GM23338 (cell line): ENCODE results near the gene MKI67. TPM values are rescaled to one million over a fixed set of nuclear protein-coding genes. Genes with fewer than 3 reads are reported as not detected.

Source experiments
- ATAC-seq: fragments of 200-7000 bp; cut with Tn5 transposase; 3 replicates; pipeline ENCODE4 v1.9.1; 2020
- DNase-seq: peaks from one replicate; pipeline ENCODE4 v3.0.0-alpha.2; 2015; ENCODE audit warnings: low spot score
- H2AFZ ChIP-seq: fragments of 200-600 bp; sonication (generic); 2 replicates; pipeline ENCODE4 v1.8.0; 2016; ENCODE audit warnings: antibody characterized with exemption, mild to moderate bottlenecking, moderate library complexity
- H3F3A ChIP-seq: fragments of 200-600 bp; sonication (generic); replicated peaks from 2 replicates; pipeline ENCODE4 v1.8.0; 2017; ENCODE audit warnings: antibody characterized with exemption, mixed run types, low read depth
- H3K27ac ChIP-seq: fragments of 200-600 bp; sonication (generic); 2 replicates; pipeline ENCODE4 v1.6.1; 2016; ENCODE audit warnings: low read depth
- H3K27me3 ChIP-seq: fragments of 200-600 bp; sonication (generic); 2 replicates; pipeline ENCODE4 v1.8.0; 2016; ENCODE audit warnings: mild to moderate bottlenecking, mixed run types, moderate library complexity; ENCODE audit not compliant: insufficient read depth
- H3K36me3 ChIP-seq: fragments of 200-600 bp; sonication (generic); 2 replicates; pipeline ENCODE4 v1.8.0; 2016; ENCODE audit warnings: mild to moderate bottlenecking; ENCODE audit not compliant: insufficient read depth
- H3K4me1 ChIP-seq: fragments of 200-600 bp; sonication (generic); 2 replicates; pipeline ENCODE4 v1.8.0; 2016; ENCODE audit warnings: mild to moderate bottlenecking, moderate library complexity; ENCODE audit not compliant: insufficient read depth
- H3K4me2 ChIP-seq: fragments of 200-600 bp; sonication (generic); 2 replicates; pipeline ENCODE4 v1.7.1; 2017; ENCODE audit warnings: mixed run types
- H3K4me3 ChIP-seq: fragments of 200-600 bp; sonication (generic); 2 replicates; pipeline ENCODE4 v1.6.1; 2016; ENCODE audit warnings: mixed run types
- H3K79me2 ChIP-seq: fragments of 200-600 bp; sonication (generic); replicated peaks from 2 replicates; pipeline ENCODE4 v1.8.0; 2017; ENCODE audit warnings: mild to moderate bottlenecking; ENCODE audit not compliant: insufficient read depth
- H3K9me2 ChIP-seq: fragments of 200-600 bp; sonication (generic); 2 replicates; pipeline ENCODE4 v1.8.0; 2017; ENCODE audit not compliant: insufficient read depth
- H4K20me1 ChIP-seq: fragments of 200-600 bp; sonication (generic); replicated peaks from 2 replicates; pipeline ENCODE4 v1.8.0; 2017; ENCODE audit warnings: mild to moderate bottlenecking; ENCODE audit not compliant: insufficient read depth
- H3K27ac Mint-ChIP-seq: 2 replicates; pipeline ENCODE4 v1.8.0; 2020; ENCODE audit warnings: inconsistent platforms, mild to moderate bottlenecking, moderate library complexity, mixed read lengths
- H3K27me3 Mint-ChIP-seq: 3 replicates; pipeline ENCODE4 v1.8.0; 2022; ENCODE audit warnings: low read depth, mild to moderate bottlenecking, moderate library complexity, mixed read lengths, inconsistent platforms; ENCODE audit not compliant: insufficient read depth, poor library complexity
- H3K36me3 Mint-ChIP-seq: 3 replicates; pipeline ENCODE4 v1.8.0; 2021; ENCODE audit warnings: low read depth, mild to moderate bottlenecking, inconsistent platforms, moderate library complexity, mixed read lengths
- H3K4me1 Mint-ChIP-seq: 3 replicates; pipeline ENCODE4 v1.8.0; 2020; ENCODE audit warnings: mild to moderate bottlenecking, inconsistent platforms, mixed read lengths
- H3K4me3 Mint-ChIP-seq: 3 replicates; pipeline ENCODE4 v1.8.0; 2021; ENCODE audit warnings: moderate library complexity, mild to moderate bottlenecking, inconsistent platforms, mixed read lengths
- H3K9me3 Mint-ChIP-seq: 3 replicates; pipeline ENCODE4 v1.8.0; 2020; ENCODE audit warnings: moderate library complexity, mild to moderate bottlenecking, inconsistent platforms, mixed read lengths
- CREB1 ChIP-seq: fragments of 250-450 bp; sonication (Bioruptor Pico); IDR thresholded peaks from 2 replicates; pipeline ENCODE4 v1.5.0; 2020; ENCODE audit warnings: low read depth, mild to moderate bottlenecking, moderate library complexity
- ETS1 ChIP-seq: IDR thresholded peaks from 2 replicates; pipeline ENCODE4 v1.6.1; 2016; ENCODE audit warnings: antibody characterized with exemption
- EZH2phosphoT487 ChIP-seq: fragments of 200-600 bp; sonication (generic); IDR thresholded peaks from one replicate; pipeline ENCODE4 v1.8.1; 2018; ENCODE audit warnings: antibody characterized with exemption; ENCODE audit not compliant: unreplicated experiment
- ZNF462 ChIP-seq: fragments of 250-450 bp; sonication (Bioruptor Pico); IDR thresholded peaks from 2 replicates; pipeline ENCODE4 v1.5.0; 2020; ENCODE audit warnings: mild to moderate bottlenecking, moderate library complexity
- polyA plus RNA-seq: library from polyadenylated mRNA; unstranded; fragments of >200 nt; fragmentation: Nextera tagmentation; extraction: Ambion mirVana; gene quantifications from 2 replicates; pipeline ENCODE4 v1.2.1, GENCODE V29; 2016
- total RNA-seq: library from RNA; depleted of rRNA; stranded (reverse); fragments of >200 nt; shearing (Covaris generic); gene quantifications from 2 replicates; pipeline ENCODE4 v1.2.3, GENCODE V29; 2014
- TF ChIP-seq, protein P1 (sequence below): IDR thresholded peaks from one replicate; pipeline ENCODE4 v1.6.1; 2018; ENCODE audit warnings: antibody characterized with exemption; ENCODE audit not compliant: unreplicated experiment
- TF ChIP-seq, protein P2 (sequence below), 2 experiments: fragments of 200-600 bp in 1 of 2; sonication (generic) in 1 of 2; conservative IDR thresholded peaks; 2 replicates each; pipeline versions ENCODE4 v1.5.1 to v1.6.1; 2016 to 2017; ENCODE audit warnings: antibody characterized with exemption in 2 of 2, low read depth in 2 of 2, mild to moderate bottlenecking in 2 of 2, moderate library complexity in 1 of 2

Gene MKI67
- total and polyA plus RNA-seq, 2 experiments from 2014 or later = 58.0 to 103 TPM

DNA sequence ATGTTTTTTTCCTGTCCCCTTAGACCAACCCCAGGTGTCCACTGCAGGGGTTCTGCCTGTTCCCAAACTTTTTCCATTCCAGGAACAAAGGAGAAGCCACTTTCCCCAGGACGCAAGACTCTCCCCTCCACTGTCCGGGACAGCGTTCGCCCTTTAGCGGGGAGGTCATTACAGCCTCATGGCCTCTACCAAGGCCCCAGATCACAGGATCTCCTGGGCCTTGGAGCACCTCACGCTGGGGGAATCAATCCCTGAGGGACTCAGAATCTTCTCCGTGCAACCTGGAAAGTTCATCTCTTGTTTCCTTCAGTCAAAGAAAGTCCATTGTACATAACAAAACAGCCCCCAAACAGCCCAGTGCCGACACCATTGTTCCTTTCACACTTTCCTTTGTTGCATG lies 41.2 kb downstream of the MKI67 start:
- peak; percentile 15; the same call in 2 of the 3 replicates for ATAC-seq
- no peaks in the 10 kb centered on the region for H3K36me3 Mint-ChIP-seq
- H3K27me3 Mint-ChIP-seq = peaks cover 3% of the 10 kb centered on the region
- no peaks in the 10 kb centered on the region for H3K9me3 Mint-ChIP-seq
- no peak for DNase-seq
- H3F3A ChIP-seq = no peaks in the 10 kb centered on the region
- H3K27me3 ChIP-seq = no peaks in the 10 kb centered on the region
- H3K27ac Mint-ChIP-seq = no peak overlapping the region; the same call in 1 of the 2 replicates
- H3K4me2 ChIP-seq = no peak overlapping the region; the same call in 1 of the 2 replicates
- no peak overlapping the region for H3K4me3 Mint-ChIP-seq
- no peak overlapping the region for H3K4me3 ChIP-seq
- no peak overlapping the region for H3K27ac ChIP-seq
- 0 out of 2 replicates have a peak overlapping the region, but pooled peaks have one; percentile 64 for H2AFZ ChIP-seq
- H3K4me1 ChIP-seq = peaks cover 19% of the 10 kb centered on the region
- no peaks in the 10 kb centered on the region for H3K36me3 ChIP-seq
- peaks cover 2% of the 10 kb centered on the region; the same call in 1 of the 2 replicates for H3K9me2 ChIP-seq
- H4K20me1 ChIP-seq = no peaks in the 10 kb centered on the region
- no peaks in the 10 kb centered on the region for H3K79me2 ChIP-seq
- peaks cover 33% of the 10 kb centered on the region for H3K4me1 Mint-ChIP-seq
- TF ChIP-seq ETS1 = no peak
- TF ChIP-seq ZNF462 (CRISPR knock-in tag) = 0 out of 2 replicates have a peak, but pooled peaks have one; percentile 44

DNA sequence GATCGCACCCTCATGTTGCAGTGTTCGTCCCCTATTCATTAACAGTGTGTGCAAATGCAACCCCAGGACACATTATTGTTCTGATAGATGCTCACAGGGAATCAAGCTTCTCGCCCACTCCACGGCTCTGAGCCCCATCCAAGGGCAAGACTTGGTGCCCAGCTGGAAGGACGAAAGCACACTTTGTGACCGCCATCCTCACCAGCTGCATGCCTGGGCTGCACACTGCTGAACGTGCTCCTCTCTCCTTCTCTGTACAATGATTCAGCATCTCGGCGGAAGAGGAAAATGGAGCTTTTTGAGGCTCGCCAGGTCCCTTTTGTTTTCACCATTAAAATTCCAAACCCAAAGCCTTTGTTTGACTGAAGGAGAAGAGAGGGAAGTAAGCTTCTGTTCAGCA lies 41.9 kb downstream of the MKI67 start:
- ATAC-seq = no peak
- H3K27ac ChIP-seq = no peak overlapping the region
- H3K4me3 Mint-ChIP-seq = no peak overlapping the region
- H3K4me3 ChIP-seq = no peak overlapping the region
- no peaks in the 10 kb centered on the region for H4K20me1 ChIP-seq
- H3K36me3 ChIP-seq = no peaks in the 10 kb centered on the region
- H3K27me3 ChIP-seq = no peaks in the 10 kb centered on the region
- no peak overlapping the region; the same call in 1 of the 2 replicates for H3K4me2 ChIP-seq
- no peaks in the 10 kb centered on the region for H3K9me3 Mint-ChIP-seq
- H3K4me1 ChIP-seq = peaks cover 19% of the 10 kb centered on the region
- H3K9me2 ChIP-seq = peaks cover 2% of the 10 kb centered on the region; the same call in 1 of the 2 replicates
- peaks cover 37% of the 10 kb centered on the region for H3K4me1 Mint-ChIP-seq
- no peaks in the 10 kb centered on the region for H3K79me2 ChIP-seq
- peak overlapping the region; percentile 64; the same call in 1 of the 2 replicates for H2AFZ ChIP-seq
- no peak for DNase-seq
- H3F3A ChIP-seq = no peaks in the 10 kb centered on the region
- H3K36me3 Mint-ChIP-seq = no peaks in the 10 kb centered on the region
- H3K27ac Mint-ChIP-seq = peak overlapping the region; percentile 73; the same call in 1 of the 2 replicates
- H3K27me3 Mint-ChIP-seq = peaks cover 3% of the 10 kb centered on the region
- TF ChIP-seq EZH2phosphoT487 (no peak), CREB1 (CRISPR knock-in tag) (no peak), ETS1 (no peak)
- TF ChIP-seq, protein P1, sequence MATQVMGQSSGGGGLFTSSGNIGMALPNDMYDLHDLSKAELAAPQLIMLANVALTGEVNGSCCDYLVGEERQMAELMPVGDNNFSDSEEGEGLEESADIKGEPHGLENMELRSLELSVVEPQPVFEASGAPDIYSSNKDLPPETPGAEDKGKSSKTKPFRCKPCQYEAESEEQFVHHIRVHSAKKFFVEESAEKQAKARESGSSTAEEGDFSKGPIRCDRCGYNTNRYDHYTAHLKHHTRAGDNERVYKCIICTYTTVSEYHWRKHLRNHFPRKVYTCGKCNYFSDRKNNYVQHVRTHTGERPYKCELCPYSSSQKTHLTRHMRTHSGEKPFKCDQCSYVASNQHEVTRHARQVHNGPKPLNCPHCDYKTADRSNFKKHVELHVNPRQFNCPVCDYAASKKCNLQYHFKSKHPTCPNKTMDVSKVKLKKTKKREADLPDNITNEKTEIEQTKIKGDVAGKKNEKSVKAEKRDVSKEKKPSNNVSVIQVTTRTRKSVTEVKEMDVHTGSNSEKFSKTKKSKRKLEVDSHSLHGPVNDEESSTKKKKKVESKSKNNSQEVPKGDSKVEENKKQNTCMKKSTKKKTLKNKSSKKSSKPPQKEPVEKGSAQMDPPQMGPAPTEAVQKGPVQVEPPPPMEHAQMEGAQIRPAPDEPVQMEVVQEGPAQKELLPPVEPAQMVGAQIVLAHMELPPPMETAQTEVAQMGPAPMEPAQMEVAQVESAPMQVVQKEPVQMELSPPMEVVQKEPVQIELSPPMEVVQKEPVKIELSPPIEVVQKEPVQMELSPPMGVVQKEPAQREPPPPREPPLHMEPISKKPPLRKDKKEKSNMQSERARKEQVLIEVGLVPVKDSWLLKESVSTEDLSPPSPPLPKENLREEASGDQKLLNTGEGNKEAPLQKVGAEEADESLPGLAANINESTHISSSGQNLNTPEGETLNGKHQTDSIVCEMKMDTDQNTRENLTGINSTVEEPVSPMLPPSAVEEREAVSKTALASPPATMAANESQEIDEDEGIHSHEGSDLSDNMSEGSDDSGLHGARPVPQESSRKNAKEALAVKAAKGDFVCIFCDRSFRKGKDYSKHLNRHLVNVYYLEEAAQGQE = no peak
- TF ChIP-seq, protein P2, sequence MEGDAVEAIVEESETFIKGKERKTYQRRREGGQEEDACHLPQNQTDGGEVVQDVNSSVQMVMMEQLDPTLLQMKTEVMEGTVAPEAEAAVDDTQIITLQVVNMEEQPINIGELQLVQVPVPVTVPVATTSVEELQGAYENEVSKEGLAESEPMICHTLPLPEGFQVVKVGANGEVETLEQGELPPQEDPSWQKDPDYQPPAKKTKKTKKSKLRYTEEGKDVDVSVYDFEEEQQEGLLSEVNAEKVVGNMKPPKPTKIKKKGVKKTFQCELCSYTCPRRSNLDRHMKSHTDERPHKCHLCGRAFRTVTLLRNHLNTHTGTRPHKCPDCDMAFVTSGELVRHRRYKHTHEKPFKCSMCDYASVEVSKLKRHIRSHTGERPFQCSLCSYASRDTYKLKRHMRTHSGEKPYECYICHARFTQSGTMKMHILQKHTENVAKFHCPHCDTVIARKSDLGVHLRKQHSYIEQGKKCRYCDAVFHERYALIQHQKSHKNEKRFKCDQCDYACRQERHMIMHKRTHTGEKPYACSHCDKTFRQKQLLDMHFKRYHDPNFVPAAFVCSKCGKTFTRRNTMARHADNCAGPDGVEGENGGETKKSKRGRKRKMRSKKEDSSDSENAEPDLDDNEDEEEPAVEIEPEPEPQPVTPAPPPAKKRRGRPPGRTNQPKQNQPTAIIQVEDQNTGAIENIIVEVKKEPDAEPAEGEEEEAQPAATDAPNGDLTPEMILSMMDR (conservative IDR thresholded peaks at IDR 0.05; ENCODE audit: low read depth in 2 of 2) = no peak
